Endothelial cell of umbilical vein (primary cell): Measurements from ENCODE around the gene KCTD14. TPM values are rescaled to one million over a fixed set of nuclear protein-coding genes. Genes with fewer than 3 reads are reported as not detected.

Experiments
- BruUV-seq: library from RNA; stranded (reverse); fragments of 400-500 nt; replicated peaks from 2 replicates; lab custom pipeline; 2021; lab: Mats Ljungman, UMichigan
- CTCF ChIA-PET: fragments of 300-600, 350-600 bp; sonication (Branson Sonifier 250); formaldehyde crosslinking; loops from one replicate; lab custom pipeline; 2021; ENCODE audit warnings: antibody characterized with exemption, inconsistent platforms; lab: Charles Lee
- POLR2A ChIA-PET: fragments of 300-600, 350-600 bp; sonication (Branson Sonifier 250); formaldehyde crosslinking; loops from one replicate; lab custom pipeline; 2021; ENCODE audit warnings: antibody characterized with exemption, inconsistent platforms; lab: Charles Lee
- DNase-seq: peaks from one replicate; pipeline ENCODE4 v3.0.0-alpha.2; 2011; ENCODE audit warnings: low read depth, low spot score
- FAIRE-seq: peaks from 2 replicates; lab custom pipeline; 2011; peaks lifted over from hg19 to GRCh38; lab: Jason Lieb, UNC
- H2AFZ ChIP-seq: 2 replicates; pipeline ENCODE4 v1.6.0; 2012; ENCODE audit warnings: low read depth, low read length, control low read depth, inconsistent platforms
- H3K27ac ChIP-seq: 2 replicates; pipeline ENCODE4 v1.5.1; 2011; ENCODE audit warnings: low read depth, mild to moderate bottlenecking, control low read depth, low read length, moderate library complexity; ENCODE audit not compliant: insufficient read depth
- H3K27me3 ChIP-seq, 2 experiments: 2 replicates each; pipeline versions ENCODE4 v1.6.0 to v1.6.1; 2011; ENCODE audit warnings: low read length in 2 of 2, mixed read lengths in 1 of 2; ENCODE audit not compliant: control insufficient read depth in 2 of 2, insufficient read depth in 2 of 2
- H3K36me3 ChIP-seq, 2 experiments: 2 replicates in 1 of 2; 3 replicates in 1 of 2; pipeline ENCODE4 v1.5.1; 2011; ENCODE audit warnings: low read length in 2 of 2, mild to moderate bottlenecking in 1 of 2, moderate library complexity in 1 of 2; ENCODE audit not compliant: control insufficient read depth in 2 of 2, insufficient read depth in 2 of 2; ENCODE audit errors: extremely low read depth in 1 of 2
- H3K4me1 ChIP-seq: 3 replicates; pipeline ENCODE4 v1.5.1; 2011; ENCODE audit warnings: mild to moderate bottlenecking, low read length; ENCODE audit not compliant: control insufficient read depth, insufficient read depth; ENCODE audit errors: extremely low read depth
- H3K4me2 ChIP-seq: 2 replicates; pipeline ENCODE4 v1.6.1; 2011; ENCODE audit warnings: low read length, control low read depth, mixed read lengths; ENCODE audit not compliant: insufficient read depth
- H3K4me3 ChIP-seq, 3 experiments: fragments of 200-600 bp in 1 of 3; sonication (generic), shearing (Covaris generic) in 1 of 3; replicated peaks in 1 of 3; 2 replicates each; pipeline ENCODE4 v1.5.1; 2011 to 2016; ENCODE audit warnings: control low read depth in 3 of 3, low read length in 3 of 3, mild to moderate bottlenecking in 2 of 3, inconsistent platforms in 1 of 3, low read depth in 1 of 3, moderate library complexity in 1 of 3; ENCODE audit not compliant: insufficient read depth in 1 of 3
- H3K79me2 ChIP-seq: 2 replicates; pipeline ENCODE4 v1.6.0; 2012; ENCODE audit warnings: low read length, inconsistent platforms; ENCODE audit not compliant: control insufficient read depth, insufficient read depth
- H3K9ac ChIP-seq: replicated peaks from 2 replicates; pipeline ENCODE3; 2011; ENCODE audit warnings: low read length, control low read depth; ENCODE audit not compliant: insufficient read depth; ENCODE audit errors: extremely low read depth
- H3K9me1 ChIP-seq: replicated peaks from 3 replicates; pipeline ENCODE4 v1.6.0; 2011; ENCODE audit warnings: mild to moderate bottlenecking, low read length; ENCODE audit not compliant: control insufficient read depth, insufficient read depth; ENCODE audit errors: extremely low read depth
- H3K9me3 ChIP-seq: replicated peaks from 2 replicates; pipeline ENCODE4 v1.5.1; 2012; ENCODE audit warnings: low read length, inconsistent platforms; ENCODE audit not compliant: control insufficient read depth, insufficient read depth
- H4K20me1 ChIP-seq: replicated peaks from 2 replicates; pipeline ENCODE3; 2011; ENCODE audit warnings: mild to moderate bottlenecking, low read length; ENCODE audit not compliant: control insufficient read depth, insufficient read depth; ENCODE audit errors: extremely low read depth
- EZH2 ChIP-seq: IDR thresholded peaks from 2 replicates; pipeline ENCODE4 v1.6.1; 2012; ENCODE audit warnings: borderline replicate concordance, low read depth, mild to moderate bottlenecking, moderate library complexity, low read length, inconsistent platforms; ENCODE audit not compliant: severe bottlenecking
- FOS ChIP-seq: IDR thresholded peaks from 2 replicates; pipeline ENCODE4 v1.6.1; 2011; ENCODE audit warnings: mild to moderate bottlenecking, low read length, moderate library complexity, borderline replicate concordance; ENCODE audit not compliant: insufficient read depth
- GATA2 ChIP-seq: IDR thresholded peaks from 2 replicates; pipeline ENCODE4 v1.7.0; 2011; ENCODE audit warnings: low read depth, mild to moderate bottlenecking, moderate library complexity, mixed read lengths, low read length; ENCODE audit not compliant: insufficient read length, insufficient read depth
- JUN ChIP-seq: IDR thresholded peaks from 2 replicates; pipeline ENCODE4 v1.6.1; 2011; ENCODE audit warnings: borderline replicate concordance, low read depth; ENCODE audit not compliant: insufficient read length, insufficient read depth
- MYC ChIP-seq: IDR thresholded peaks from one replicate; pipeline ENCODE4 v1.6.1; 2011; ENCODE audit warnings: mild to moderate bottlenecking, low read depth, low read length
- POLR2A ChIP-seq: IDR thresholded peaks from 2 replicates; pipeline ENCODE4 v1.6.1; 2012; ENCODE audit warnings: low read depth, mild to moderate bottlenecking, control low read depth, low read length
- POLR2AphosphoS5 ChIP-seq: IDR thresholded peaks from 2 replicates; pipeline ENCODE4 v1.6.1; 2012; ENCODE audit warnings: low read depth, mild to moderate bottlenecking, control low read depth, low read length, moderate library complexity; ENCODE audit not compliant: insufficient read depth
- dilution Hi-C: fragments of 300-500 bp; cut with MboI; formaldehyde crosslinking; loops from one replicate; pipeline ENCODE4 v1.15.0; 2019; ENCODE audit warnings: low sequenced_read_pairs; ENCODE audit not compliant: extremely low pct_ligation_motif_present
- intact Hi-C: fragments of 100-400 bp; cut with micrococcal nuclease; formaldehyde crosslinking; loops from one replicate; pipeline ENCODE4 v1.10.0; 2022
- polyA plus RNA-seq, 4 experiments: library from polyadenylated mRNA; depleted of rRNA in 3 of 4; stranded (reverse) in 3 of 4; unstranded in 1 of 4; fragments of >200 nt; gene quantifications; 2 replicates each; pipeline versions ENCODE4 v1.2.1 to v1.2.3, GENCODE V29; 2011 to 2012; ENCODE audit warnings: missing spikeins in 1 of 4
- total RNA-seq: library from RNA; stranded (reverse); gene quantifications from 2 replicates; pipeline ENCODE4 v1.2.3, GENCODE V29; 2021
- TF ChIP-seq, protein P1 (sequence below), 2 donors: IDR thresholded peaks; 1 replicate in 1 of 2; 2 replicates in 1 of 2; pipeline ENCODE4 v1.5.1; 2011; ENCODE audit warnings: low read length in 2 of 2, mild to moderate bottlenecking in 2 of 2, moderate library complexity in 2 of 2, control low read depth in 1 of 2, inconsistent platforms in 1 of 2, low read depth in 1 of 2; ENCODE audit not compliant: insufficient read depth in 1 of 2; ENCODE audit errors: extremely low read depth in 1 of 2
- TF ChIP-seq, protein P2 (sequence below): IDR thresholded peaks from 2 replicates; pipeline ENCODE4 v1.6.1; 2011; ENCODE audit not compliant: insufficient read depth, insufficient read length

KCTD14 gene
- total and polyA plus RNA-seq, 2 donors (not counting 3 experiments of a cell fraction or from before 2014, with no cell fraction given) = 0.57 to 1.8 TPM

DNA sequence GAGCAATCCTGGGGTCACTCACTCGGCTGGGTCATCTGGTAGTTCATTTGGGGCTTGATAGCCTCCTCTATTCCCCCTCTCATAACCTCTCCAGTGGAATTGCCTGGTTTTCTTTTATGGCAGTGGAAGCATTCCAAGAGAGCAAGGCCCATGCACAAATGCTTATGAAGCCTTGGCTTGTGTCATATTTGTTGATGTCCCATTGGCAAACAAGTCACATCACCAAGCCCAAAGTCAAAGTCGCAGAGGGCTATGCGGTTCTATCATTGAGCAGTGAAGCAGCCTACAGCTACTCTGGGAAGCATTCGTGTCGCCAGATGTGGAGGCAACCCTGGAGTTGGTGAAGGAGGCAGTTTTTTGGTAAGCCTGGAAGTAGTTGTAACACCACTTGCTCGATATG, 12.3 kb downstream of the KCTD14 start:
- no peak overlapping the region for H3K4me2 ChIP-seq
- no TSS peak for BruUV-seq
- no peaks in the 10 kb centered on the region for H3K27me3 ChIP-seq
- POLR2A ChIA-PET = no interaction called here
- no peak overlapping the region for H3K4me3 ChIP-seq
- H3K9me3 ChIP-seq = no peaks in the 10 kb centered on the region
- DNase-seq = no peak
- no peaks in the 10 kb centered on the region for H3K4me1 ChIP-seq
- H3K36me3 ChIP-seq = no peaks in the 10 kb centered on the region
- CTCF ChIA-PET = interaction anchor here (1.1 to 3.6 kb wide), 2 partner anchors 11 to 35 kb away, joined by 4 to 37 read pairs; no protein-coding TSS in a partner anchor
- TF ChIP-seq, protein P1, sequence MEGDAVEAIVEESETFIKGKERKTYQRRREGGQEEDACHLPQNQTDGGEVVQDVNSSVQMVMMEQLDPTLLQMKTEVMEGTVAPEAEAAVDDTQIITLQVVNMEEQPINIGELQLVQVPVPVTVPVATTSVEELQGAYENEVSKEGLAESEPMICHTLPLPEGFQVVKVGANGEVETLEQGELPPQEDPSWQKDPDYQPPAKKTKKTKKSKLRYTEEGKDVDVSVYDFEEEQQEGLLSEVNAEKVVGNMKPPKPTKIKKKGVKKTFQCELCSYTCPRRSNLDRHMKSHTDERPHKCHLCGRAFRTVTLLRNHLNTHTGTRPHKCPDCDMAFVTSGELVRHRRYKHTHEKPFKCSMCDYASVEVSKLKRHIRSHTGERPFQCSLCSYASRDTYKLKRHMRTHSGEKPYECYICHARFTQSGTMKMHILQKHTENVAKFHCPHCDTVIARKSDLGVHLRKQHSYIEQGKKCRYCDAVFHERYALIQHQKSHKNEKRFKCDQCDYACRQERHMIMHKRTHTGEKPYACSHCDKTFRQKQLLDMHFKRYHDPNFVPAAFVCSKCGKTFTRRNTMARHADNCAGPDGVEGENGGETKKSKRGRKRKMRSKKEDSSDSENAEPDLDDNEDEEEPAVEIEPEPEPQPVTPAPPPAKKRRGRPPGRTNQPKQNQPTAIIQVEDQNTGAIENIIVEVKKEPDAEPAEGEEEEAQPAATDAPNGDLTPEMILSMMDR (IDR thresholded peaks at IDR 0.05; ENCODE audit: extremely low read depth in 1 of 2, insufficient read depth in 1 of 2, low read depth in 1 of 2, low read length in 2 of 2) = no peak
- TF ChIP-seq POLR2AphosphoS5 (no peak), EZH2 (no peak), MYC (no peak), FOS (no peak), POLR2A (no peak), JUN (no peak), GATA2 (no peak)
- TF ChIP-seq, protein P2, sequence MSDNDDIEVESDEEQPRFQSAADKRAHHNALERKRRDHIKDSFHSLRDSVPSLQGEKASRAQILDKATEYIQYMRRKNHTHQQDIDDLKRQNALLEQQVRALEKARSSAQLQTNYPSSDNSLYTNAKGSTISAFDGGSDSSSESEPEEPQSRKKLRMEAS = no peak
- FAIRE-seq = no peak
- H4K20me1 ChIP-seq = no peaks in the 10 kb centered on the region
- no peak overlapping the region for H2AFZ ChIP-seq
- no peaks in the 10 kb centered on the region for H3K79me2 ChIP-seq
- intact Hi-C loops (no loop called here), dilution Hi-C loops (no loop called here)
- H3K9ac ChIP-seq = no peak overlapping the region
- no peak overlapping the region for H3K27ac ChIP-seq
- no peaks in the 10 kb centered on the region for H3K9me1 ChIP-seq
